GM19455 (cell line): ENCODE results near the gene QRICH1.
A peak's percentile ranks its signal among the peaks of the same experiment; 100 is the strongest.

Experiments
- ATAC-seq: cut with Tn5 transposase; IDR thresholded peaks from one replicate; pipeline ENCODE4 v1.9.1; 2021; ENCODE audit not compliant: unreplicated experiment

QRICH1 gene

DNA sequence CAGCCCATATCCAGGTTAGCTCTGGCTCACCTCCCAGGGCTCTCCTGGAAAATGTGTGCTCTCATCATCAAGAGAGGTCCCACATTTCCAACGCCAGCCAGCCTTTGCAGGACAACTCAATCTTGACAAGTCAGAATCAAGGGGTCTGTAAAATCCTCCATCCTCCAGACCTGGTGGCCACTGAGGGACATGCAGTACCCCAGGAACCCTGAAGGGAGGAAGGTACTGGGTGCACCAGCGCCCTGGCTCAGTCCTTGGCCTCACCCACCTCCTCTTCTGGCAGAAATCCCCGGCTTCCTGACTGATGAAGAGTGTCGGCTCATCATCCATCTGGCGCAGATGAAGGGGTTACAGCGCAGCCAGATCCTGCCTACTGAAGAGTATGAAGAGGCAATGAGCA lies 92.7 kb downstream of the QRICH1 start:
- no peak for ATAC-seq

DNA sequence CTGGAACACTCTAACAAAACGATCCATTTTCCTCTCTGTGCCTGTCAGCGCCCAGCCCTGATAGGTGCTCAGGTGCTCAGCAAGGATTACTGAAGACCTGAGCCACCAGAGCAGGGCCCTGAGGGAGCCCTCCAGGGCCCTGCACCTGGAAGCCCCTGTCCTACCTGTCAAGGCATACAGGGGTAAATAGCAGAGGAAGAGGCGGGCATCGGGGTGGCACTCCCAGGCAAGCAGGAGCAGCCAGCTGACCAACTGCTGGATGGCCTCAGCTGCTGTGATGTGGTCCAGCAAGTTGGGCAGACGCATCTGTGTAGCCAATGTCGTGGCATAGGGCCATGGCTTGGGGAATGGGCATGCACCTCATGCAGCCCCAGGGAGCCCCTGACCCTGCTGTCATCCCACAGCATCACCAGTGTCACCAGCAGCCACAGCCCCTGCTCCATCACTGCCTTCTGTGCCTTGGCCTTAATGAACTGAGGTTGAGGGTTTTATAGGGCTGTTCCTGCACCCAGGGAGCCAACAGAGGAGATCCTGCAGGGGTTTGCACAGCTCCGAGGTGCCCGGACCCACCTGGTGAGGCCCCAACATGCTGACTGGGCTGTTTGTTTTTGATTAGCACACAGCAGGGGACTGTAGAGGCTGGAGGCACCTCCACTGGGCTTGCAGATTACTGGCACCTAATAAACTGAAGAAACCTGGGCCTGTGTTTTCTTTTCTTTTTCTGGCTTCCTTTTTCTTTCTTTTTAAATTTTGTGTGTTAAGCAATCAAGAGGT lies 94.6 kb downstream of the QRICH1 start:
- no peak for ATAC-seq

DNA sequence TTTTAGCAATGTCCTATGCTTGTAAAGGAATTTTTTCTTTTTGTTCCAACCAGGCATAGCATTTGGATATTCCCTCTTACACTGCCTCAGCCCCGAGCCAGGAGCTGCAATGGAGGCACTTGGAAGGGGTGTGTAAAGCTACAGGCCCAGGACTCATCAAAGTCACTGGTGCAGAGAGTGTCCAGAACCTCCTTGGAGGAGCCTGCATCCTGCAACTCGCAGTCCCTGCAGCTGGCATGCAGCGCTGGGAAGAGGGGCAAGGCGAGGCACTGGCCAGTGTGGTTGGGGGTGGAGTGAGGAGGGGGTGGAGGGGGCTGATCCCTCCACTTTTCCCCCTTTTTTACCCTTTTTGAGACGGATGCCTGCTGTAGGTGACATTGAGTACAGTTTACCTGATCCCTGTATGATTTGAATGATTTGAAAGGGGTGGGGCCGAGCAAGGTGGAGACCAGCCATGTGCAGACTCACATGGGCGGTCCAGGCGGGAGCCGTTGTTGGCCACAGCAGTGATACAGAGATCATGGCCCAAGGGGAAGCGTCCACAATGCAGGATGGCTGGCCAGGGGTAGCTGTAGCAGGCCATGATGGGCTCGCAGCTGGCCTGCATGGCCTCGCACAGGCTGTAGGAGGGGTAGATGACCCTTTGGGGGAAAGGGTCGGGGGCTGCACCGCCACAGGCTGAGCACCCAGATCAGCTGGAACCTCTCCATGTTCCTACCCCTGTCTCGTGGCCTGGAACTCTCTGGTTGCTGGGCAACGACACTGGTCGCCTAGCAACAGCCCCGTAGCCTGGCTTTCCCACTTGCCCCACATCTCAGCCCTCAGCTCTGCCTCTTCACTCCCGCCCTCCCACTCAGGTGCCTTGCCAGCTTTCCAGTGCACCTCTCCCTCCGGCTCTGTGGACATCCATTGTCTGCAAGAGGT lies 95.9 kb downstream of the QRICH1 start:
- no peak for ATAC-seq

DNA sequence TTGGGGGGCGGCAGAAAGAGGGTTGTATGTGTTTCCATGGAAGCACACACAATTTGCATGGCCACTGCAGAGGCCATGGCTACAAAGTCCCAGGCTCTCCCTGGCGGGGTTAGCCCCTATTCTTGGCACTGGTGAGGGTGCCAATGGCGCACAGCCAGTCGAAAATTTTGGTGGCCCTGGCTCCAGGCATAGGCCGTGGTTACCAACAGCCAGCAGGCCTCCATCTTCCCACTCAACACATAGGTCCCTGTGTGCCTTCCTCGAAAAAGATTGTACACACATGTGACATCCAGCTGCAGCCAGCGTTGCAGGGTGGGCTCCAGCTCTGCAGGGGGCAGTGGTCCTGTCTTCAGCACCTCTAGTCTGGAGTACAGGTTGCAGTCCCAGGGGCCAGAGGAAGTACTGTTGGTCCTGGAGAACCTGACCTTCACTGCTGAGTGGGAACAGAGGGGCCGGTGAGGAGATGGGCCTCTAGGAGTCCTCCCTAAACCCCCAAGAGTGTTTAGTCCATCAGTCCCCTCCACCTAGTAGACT lies 96.7 kb downstream of the QRICH1 start:
- ATAC-seq: no peak

DNA sequence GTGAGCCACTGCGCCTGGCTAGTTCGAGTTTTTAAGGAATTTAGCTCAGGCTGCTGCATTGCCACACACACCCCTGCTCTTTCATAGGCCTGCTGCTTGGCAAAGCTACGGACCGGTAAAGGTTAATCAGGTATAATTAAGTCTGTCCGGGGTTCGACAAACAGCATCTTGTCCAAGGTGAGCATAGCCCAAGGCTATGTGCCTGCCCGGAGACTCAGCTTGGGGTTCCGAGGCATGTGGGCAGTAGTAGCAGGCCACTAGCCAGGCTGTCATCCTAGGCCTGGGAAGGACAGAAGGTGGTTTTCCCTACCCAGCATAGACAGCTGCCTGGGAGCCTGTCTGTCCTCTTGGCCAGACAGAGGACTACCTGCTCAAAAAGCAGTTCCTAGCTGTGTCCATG lies 97.2 kb downstream of the QRICH1 start:
- ATAC-seq: no peak

DNA sequence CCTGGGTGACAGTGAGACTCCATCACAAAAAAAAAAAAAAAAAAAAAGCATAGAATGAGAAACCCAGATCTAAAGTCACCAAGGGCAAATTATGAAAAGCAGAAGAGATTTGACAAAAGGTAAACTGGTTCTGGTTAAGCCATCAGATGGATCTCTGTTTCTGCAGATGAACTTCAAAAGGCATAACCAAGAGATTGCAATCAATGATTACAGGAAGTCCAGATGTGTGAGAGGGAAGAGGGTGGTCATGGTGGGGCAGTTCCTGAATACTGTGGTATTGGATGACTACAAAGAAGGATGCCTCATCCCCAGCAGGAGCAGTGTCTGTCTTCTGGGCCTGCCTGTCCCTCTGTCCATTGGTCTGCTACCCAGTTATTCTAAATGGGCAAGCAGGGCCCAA lies 100.0 kb downstream of the QRICH1 start:
- no peak for ATAC-seq

DNA sequence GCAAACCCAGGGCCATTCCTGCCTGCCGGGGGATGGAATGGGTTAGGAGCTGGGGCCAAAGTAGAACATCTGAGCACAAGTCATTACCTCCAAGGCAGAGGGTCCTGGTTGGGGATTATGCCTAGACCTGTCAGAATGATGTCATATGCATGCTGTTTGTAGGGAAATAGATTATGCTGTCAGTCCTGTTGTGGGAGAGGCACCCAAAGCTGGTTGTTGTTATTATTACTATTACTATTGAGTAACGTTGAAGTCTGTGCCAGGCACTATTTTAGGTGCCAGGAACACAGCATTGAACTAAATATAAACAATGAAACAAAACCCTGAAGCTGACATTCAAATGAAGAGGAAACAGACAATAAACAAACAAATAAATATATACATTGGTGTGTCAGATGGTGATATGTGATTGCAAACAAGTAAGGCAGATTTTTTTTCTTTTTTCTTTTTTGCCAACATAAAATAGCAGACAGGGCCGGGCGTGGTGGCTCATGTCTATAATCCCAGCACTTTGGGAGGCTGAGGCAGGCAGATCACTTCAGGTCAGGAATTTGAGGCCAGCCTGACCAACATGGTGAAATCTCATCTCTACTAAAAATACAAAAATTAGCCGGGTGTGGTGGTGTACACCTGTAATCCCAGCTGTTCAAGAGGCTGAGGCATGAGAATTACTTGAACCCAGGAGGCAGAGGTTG lies 101.9 kb downstream of the QRICH1 start:
- no peak for ATAC-seq

DNA sequence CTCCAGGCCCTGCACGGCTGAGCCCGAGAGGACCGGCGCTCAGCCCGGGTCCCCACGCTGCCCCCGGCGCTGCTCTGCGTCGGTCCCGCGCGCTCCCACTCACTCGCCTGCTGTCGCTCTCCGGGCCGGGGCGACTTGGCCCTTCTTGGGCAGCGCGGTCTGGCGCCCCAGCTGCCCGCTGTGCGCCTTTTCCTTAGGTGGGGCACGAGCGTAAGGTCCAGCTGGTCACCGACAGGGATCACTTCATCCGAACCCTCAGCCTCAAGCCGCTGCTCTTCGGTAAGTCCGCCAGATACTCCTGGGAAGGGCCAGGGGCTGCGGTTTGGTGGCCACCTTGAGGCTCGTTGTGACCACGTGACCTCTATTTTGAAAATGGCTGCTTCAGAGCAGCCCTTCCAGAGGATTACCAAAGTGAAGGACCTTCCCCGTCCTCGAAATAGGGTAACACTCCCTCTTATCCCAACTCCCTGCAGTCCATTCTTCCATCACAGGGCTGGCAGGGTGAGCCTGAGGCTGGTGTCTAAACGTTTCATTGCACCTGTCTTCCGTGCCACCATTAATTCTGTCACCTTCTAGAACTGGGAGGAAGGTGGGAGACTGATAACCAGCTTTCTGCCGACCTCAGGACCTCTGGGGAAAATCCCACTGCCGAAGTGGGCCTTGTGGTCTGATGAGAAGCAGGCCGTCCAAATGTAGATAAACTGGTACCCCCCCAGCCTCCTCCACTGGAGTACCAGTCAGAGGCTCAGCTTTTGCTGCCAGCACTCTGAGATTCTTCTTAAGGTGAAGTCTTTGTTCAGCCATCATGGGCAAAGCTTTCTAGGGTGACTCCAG lies 103.0 kb downstream of the QRICH1 start:
- ATAC-seq: peak; percentile 22

DNA sequence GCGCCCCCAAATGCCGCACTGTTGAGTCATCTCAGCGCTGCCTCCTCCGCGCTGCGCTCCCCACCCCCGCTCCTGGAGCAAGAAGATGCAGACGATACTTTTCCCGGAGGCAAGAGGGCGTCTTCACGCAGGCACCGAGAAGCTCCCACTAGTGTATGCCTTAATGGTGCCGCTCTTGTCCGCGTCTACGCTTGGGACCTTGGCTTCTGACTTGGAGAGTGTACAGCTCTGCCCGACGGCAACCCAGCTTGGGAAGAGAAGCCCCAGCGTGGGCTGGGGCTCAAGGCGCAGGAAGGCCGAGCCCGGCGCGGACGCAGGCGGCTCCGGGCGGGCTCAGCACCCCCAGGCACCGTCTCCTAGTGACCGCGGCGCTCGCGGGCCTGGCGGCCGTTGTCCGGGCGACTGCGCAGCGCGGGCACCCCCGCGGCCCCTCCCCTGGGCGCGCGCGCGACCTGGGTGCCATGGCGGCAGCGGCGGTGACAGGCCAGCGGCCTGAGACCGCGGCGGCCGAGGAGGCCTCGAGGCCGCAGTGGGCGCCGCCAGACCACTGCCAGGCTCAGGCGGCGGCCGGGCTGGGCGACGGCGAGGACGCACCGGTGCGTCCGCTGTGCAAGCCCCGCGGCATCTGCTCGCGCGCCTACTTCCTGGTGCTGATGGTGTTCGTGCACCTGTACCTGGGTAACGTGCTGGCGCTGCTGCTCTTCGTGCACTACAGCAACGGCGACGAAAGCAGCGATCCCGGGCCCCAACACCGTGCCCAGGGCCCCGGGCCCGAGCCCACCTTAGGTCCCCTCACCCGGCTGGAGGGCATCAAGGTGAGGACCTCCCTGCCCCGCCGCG lies 103.9 kb downstream of the QRICH1 start, which contains the start of gene P4HTM:
P4HTM (plus strand) TSS at position 446 of the 840 bp plus-strand sequence; CDS start at position 462, 16 bp downstream.
- peak; percentile 46 for ATAC-seq

DNA sequence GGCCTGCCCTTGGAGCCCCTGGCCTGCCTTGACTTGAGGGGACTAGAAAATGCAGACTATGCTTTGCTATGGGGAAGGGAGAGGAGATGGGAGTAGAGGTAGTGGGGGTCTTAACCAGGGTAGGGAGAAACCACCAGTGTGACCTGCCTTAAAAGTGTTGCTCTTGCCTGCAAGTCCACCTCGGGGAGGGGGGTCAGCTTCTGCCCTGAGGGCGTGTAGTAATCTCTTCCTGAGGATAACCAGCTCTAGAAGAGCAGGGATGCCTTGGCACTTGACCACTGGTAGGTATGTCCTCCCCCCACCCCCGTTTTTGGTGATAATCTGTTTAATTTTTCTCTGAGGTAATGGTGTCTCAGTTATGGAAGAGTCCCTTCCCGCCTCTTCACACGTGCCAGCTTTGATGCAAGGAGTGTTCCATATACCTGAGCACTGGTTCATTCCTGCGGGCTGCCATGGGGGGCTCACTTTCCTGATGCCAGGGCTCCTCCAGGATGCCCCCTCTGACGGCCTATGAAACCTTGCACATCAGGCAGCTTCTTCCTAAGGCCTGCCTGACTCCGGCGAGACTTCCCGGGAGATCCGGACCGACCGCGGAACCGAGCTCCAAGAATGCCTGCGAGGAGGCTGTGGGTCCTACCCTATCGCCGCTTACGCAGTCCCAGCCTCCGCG lies 104.6 kb downstream of the QRICH1 start:
- no peak for ATAC-seq

DNA sequence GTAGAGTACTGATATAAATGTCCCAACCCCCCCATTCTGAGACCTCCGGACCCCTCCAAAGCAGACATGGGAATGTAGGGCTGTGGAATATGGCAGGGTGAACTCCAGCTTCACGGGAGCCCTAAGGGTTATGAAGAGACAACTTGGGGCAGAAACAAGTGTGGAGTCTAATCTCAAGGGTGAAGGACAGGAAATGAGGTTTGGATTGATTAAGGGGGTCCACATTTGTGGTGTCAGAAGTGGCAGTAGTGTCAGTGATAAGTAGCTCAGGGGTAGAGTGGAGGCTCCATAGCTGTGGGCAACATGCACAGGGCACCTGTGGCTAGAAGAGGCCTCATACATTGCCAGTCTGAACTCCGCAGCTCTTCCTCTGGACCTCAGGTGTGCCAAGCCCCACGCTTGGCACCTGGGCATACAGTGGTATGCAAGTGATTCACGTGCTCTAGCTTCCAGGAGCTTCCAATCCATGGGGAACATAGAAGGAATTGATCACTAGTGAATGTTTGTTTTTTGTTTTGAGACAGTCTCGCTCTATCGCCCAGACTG lies 108.0 kb downstream of the QRICH1 start:
- no peak for ATAC-seq

DNA sequence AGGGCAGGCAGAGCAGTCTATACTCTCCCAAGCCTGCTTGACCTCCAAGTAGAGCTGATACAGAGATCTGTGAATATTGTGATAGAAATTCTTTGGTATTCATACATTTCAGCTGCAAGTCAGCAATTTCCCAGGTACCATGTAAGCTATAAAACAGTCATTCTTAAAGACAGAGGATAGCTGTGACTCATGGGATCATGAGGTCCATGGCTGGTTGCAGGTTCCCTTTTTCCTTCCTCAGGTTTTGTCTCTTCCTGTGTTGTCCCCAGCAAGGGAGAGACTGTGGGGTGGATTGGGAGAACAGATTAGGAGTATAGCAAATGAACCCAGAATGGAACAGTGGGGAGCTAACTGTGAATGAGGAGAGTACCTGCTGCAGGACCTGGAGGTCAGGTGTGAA lies 109.2 kb downstream of the QRICH1 start:
- no peak for ATAC-seq

DNA sequence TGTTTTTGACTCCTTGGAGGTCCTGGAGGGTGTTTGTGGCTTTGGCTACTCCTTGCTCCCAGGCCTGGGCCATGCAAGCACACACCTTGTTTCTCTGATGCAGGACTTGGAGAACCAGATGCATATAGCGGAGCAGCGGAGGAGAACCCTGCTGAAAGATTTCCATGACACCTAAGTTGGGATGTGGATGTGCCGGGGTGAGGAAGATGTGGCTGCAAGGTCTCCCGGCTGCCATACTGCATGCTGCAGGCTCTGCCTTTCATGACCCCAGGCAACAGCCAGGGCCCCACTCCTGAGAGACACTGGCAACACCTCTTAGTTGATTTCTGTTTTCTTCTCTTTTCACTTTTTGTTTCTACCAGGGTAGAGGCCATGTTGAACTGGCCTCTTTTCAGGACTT lies 110.8 kb downstream of the QRICH1 start:
- ATAC-seq: no peak

DNA sequence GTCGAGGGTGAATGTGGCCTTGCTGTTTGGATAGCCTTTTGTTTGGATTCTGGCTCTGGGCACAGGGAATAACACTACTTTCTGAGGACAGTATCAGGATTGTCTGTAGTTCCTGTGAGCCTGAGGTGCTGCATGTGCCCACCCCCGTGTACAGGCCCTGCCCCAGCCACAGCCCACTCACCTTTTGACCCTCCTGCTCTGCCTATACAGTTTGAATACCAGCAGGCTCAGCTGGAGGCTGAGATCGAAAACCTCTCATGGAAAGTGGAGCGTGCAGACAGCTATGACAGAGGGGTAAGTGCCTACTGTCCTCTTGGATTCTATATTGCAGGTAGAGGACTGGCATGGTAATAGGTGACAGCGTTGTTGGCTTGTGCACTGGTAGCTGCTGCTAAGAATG lies 111.2 kb downstream of the QRICH1 start:
- ATAC-seq: no peak

DNA sequence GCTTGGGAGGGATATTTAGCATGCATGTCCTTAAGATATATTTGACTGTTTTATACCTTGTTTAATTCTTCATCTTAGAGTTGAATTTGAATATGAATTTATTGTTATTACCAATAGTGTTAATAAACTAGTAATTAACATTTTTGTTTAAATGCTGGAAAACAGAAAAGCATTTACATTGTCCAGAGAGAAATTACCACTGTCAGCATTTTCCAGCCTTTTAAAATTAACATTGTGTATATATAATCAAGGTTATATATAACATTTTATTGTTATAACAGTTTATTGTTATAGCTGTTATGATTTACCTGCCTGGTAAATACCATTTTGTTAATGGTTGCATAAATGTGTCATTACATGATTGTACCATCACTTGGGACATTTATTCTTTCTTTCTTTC lies 111.9 kb downstream of the QRICH1 start:
- ATAC-seq: no peak

DNA sequence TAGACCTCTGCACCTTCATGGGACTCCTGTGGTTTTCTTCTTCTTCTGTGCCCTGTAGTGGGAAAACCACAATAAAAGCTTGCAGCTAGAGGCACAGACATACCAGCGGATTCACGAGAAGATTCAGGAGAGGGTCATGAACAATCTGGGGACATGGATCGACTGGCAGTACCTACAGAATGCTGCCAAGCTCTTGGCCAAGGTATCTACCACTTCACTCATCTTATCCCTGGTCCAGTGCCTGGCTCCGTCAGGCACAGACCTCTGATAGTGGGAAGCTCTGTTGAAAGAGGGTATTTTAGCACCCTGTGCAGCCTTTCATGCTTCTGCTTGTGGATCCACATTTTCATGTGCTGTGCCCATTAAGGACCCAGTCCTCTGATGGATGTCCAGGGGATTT lies 113.6 kb downstream of the QRICH1 start:
- ATAC-seq: no peak
